MCF 10A (cell line): Measurements from ENCODE around the gene SLC39A9. TPM values are rescaled to one million over a fixed set of nuclear protein-coding genes. Genes with fewer than 3 reads are reported as not detected.

Source experiments
- BruUV-seq: library from RNA; stranded (reverse); fragments of 400-500 nt; replicated peaks from 2 replicates; lab custom pipeline; 2021; lab: Mats Ljungman, UMichigan
- CTCF ChIA-PET: fragments of 300-600 bp; sonication (Branson Sonifier 250); formaldehyde crosslinking; extraction: SDS; loops from one replicate; lab custom pipeline; 2021; ENCODE audit warnings: antibody characterized with exemption, inconsistent platforms; lab: Yijun Ruan, JAX
- POLR2A ChIA-PET: fragments of 300-600, 350-650 bp; sonication (Branson Sonifier 250); formaldehyde crosslinking; extraction: SDS; loops from one replicate; lab custom pipeline; 2020; ENCODE audit warnings: antibody characterized with exemption, inconsistent platforms; lab: Yijun Ruan, JAX
- DNase-seq: peaks from one replicate; pipeline ENCODE4 v3.0.0-alpha.2; 2018; ENCODE audit not compliant: unreplicated experiment
- H3K27ac Mint-ChIP-seq: one replicate; pipeline ENCODE4 v1.8.0; 2022; ENCODE audit warnings: mild to moderate bottlenecking, low read depth, mixed read lengths; ENCODE audit not compliant: unreplicated experiment
- H3K27me3 Mint-ChIP-seq: one replicate; pipeline ENCODE4 v1.8.0; 2022; ENCODE audit warnings: mixed read lengths; ENCODE audit not compliant: insufficient read depth, unreplicated experiment
- H3K36me3 Mint-ChIP-seq: one replicate; pipeline ENCODE4 v1.8.0; 2022; ENCODE audit warnings: mild to moderate bottlenecking, moderate library complexity, mixed read lengths; ENCODE audit not compliant: insufficient read depth, unreplicated experiment
- H3K4me1 Mint-ChIP-seq: one replicate; pipeline ENCODE4 v1.8.0; 2022; ENCODE audit warnings: mixed read lengths; ENCODE audit not compliant: insufficient read depth, unreplicated experiment
- H3K4me3 Mint-ChIP-seq: one replicate; pipeline ENCODE4 v1.8.0; 2022; ENCODE audit warnings: mild to moderate bottlenecking, moderate library complexity, mixed read lengths; ENCODE audit not compliant: unreplicated experiment
- H3K9me3 Mint-ChIP-seq: one replicate; pipeline ENCODE4 v1.8.0; 2022; ENCODE audit warnings: mixed read lengths; ENCODE audit not compliant: unreplicated experiment
- intact Hi-C: fragments of 100-400 bp; cut with micrococcal nuclease; formaldehyde crosslinking; loops from 2 replicates; pipeline ENCODE4 v1.14.1; 2022
- total RNA-seq: library from RNA; stranded (reverse); gene quantifications from 2 replicates; pipeline ENCODE4 v1.2.3, GENCODE V29; 2022
- TF ChIP-seq, protein P1 (sequence below): fragments of 200-600 bp; IDR thresholded peaks from one replicate; pipeline ENCODE4 v1.8.0; 2022; ENCODE audit warnings: antibody characterized with exemption, mild to moderate bottlenecking; ENCODE audit not compliant: unreplicated experiment

Gene SLC39A9
- total RNA-seq, 1 experiment from 2014 or later: 69.7 TPM

DNA sequence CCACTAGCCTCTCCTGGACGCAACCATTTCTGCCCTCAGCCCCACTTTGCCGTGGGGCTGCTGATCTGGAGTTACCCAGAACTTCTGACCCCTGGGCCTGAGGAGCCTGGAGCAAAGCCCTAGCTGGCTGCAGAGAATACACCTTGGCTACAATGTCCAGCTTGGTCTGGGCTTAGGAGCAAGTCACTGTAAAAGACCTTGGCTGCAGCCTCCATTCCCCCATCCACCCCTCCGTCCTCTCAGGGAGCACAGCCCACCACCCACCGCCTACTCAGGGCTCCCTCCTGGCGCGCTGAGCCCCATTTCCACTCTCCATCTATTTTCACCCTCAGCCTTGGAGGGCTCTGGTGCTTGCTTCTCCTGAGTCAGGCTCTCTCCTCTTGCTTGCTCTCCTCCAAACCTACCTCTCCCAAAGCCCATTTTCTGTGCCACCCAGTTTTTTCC, 43.3 kb upstream of the SLC39A9 start:
- CTCF ChIA-PET: interaction anchor here (0.6 kb wide), 1 partner anchor 82 kb away, joined by 3 read pairs; no protein-coding TSS in a partner anchor
- POLR2A ChIA-PET: no interaction called here
- no TSS peak for BruUV-seq
- Mint-ChIP-seq H3K36me3 (peaks cover 6% of the 10 kb centered on the region), H3K9me3 (no peaks in the 10 kb centered on the region), H3K27me3 (peaks cover 13% of the 10 kb centered on the region), H3K4me1 (peaks cover 5% of the 10 kb centered on the region), H3K4me3 (no peak overlapping the region), H3K27ac (no peak overlapping the region)
- TF ChIP-seq, protein P1, sequence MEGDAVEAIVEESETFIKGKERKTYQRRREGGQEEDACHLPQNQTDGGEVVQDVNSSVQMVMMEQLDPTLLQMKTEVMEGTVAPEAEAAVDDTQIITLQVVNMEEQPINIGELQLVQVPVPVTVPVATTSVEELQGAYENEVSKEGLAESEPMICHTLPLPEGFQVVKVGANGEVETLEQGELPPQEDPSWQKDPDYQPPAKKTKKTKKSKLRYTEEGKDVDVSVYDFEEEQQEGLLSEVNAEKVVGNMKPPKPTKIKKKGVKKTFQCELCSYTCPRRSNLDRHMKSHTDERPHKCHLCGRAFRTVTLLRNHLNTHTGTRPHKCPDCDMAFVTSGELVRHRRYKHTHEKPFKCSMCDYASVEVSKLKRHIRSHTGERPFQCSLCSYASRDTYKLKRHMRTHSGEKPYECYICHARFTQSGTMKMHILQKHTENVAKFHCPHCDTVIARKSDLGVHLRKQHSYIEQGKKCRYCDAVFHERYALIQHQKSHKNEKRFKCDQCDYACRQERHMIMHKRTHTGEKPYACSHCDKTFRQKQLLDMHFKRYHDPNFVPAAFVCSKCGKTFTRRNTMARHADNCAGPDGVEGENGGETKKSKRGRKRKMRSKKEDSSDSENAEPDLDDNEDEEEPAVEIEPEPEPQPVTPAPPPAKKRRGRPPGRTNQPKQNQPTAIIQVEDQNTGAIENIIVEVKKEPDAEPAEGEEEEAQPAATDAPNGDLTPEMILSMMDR: no peak
- intact Hi-C loops: no loop called here
- no peak for DNase-seq

DNA sequence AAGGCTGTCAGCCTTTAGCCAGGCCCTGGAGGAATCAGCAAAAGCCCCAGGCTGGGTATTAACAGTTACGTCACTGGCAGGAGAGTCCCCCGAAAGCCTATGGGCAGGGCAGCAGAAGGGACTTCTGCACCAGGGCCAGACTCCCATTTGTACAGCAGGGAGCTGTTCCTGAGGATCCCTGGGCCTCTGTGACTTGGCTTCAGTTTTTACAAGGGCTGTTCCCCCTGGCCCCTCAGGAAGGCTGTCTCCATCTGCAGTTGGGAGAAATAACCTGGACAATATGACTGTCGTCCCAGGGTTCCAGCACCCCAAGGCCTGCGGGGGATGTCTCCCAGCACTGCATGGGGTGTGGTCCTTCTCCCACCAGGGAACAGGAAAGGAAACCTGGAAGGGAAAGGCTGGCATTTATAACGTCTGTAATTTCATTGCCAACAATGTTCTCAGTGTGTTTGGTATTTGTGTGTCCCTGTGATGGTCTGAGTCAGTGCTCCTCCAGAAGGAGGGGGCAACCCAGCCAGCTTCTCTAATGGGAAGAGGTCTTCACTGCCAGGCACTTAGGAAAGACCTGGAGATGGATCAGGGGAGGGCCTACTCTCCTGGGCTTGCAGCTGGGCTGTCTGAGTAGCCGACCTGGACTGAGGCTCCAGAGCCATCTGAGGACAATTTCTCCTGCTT, 42.7 kb upstream of the SLC39A9 start:
- Mint-ChIP-seq H3K4me3 (no peak overlapping the region), H3K27me3 (peaks cover 13% of the 10 kb centered on the region), H3K9me3 (no peaks in the 10 kb centered on the region), H3K27ac (no peak overlapping the region), H3K4me1 (peaks cover 5% of the 10 kb centered on the region), H3K36me3 (peaks cover 6% of the 10 kb centered on the region)
- TF ChIP-seq, protein P1: no peak
- ChIA-PET POLR2A (no interaction called here), CTCF (no interaction called here)
- no peak for DNase-seq
- no TSS peak for BruUV-seq
- intact Hi-C loops: no loop called here

GRCh38 chr14:69356903-69357543, 41.5 kb upstream of the SLC39A9 start:
- no peak for DNase-seq
- no TSS peak for BruUV-seq
- no peaks in the 10 kb centered on the region for H3K9me3 Mint-ChIP-seq
- TF ChIP-seq, protein P1: no peak
- ChIA-PET POLR2A (no interaction called here), CTCF (interaction anchor here (0.5 to 0.7 kb wide), 3 partner anchors 35 to 206 kb away, joined by 3 read pairs; no protein-coding TSS in a partner anchor)
- intact Hi-C loops: no loop called here
- H3K4me1 Mint-ChIP-seq: peaks cover 5% of the 10 kb centered on the region
- no peak overlapping the region for H3K4me3 Mint-ChIP-seq
- peaks cover 13% of the 10 kb centered on the region for H3K27me3 Mint-ChIP-seq
- H3K36me3 Mint-ChIP-seq: peaks cover 4% of the 10 kb centered on the region
- H3K27ac Mint-ChIP-seq: no peak overlapping the region

- intact Hi-C loops: no loop called here
- no peak for DNase-seq
Observed at GRCh38 chr14:69357544-69358200, 40.8 kb upstream of the SLC39A9 start.

More at GRCh38 chr14:69357544-69358200, 40.8 kb upstream of the SLC39A9 start:
- Mint-ChIP-seq H3K9me3 (no peaks in the 10 kb centered on the region), H3K27me3 (peaks cover 13% of the 10 kb centered on the region), H3K36me3 (no peaks in the 10 kb centered on the region), H3K27ac (no peak overlapping the region), H3K4me3 (no peak overlapping the region), H3K4me1 (peaks cover 5% of the 10 kb centered on the region)
- POLR2A ChIA-PET: interaction anchor here (0.7 kb wide), 1 partner anchor 14 kb away, joined by 4 read pairs; no protein-coding TSS in a partner anchor
- no TSS peak for BruUV-seq
- TF ChIP-seq, protein P1: no peak
- CTCF ChIA-PET: interaction anchor here (0.5 kb wide), 1 partner anchor 103 kb away, joined by 3 read pairs; no protein-coding TSS in a partner anchor
